Mesenchymal stem cell (in vitro differentiated cells and primary cell): ENCODE results near the gene TNFSF13.

Experiments used
- DNase-seq: peaks from one replicate; pipeline ENCODE4 v3.0.0-alpha.2; 2013
- H2AFZ ChIP-seq: one replicate; pipeline ENCODE4 v1.6.1; 2013; ENCODE audit warnings: low read depth, mild to moderate bottlenecking, control low read depth, inconsistent platforms, low read length, moderate library complexity
- H2AK5ac ChIP-seq: 2 replicates; pipeline ENCODE4 v1.6.1; 2013; ENCODE audit warnings: low read length, moderate library complexity, mild to moderate bottlenecking, inconsistent platforms; ENCODE audit not compliant: severe bottlenecking
- H2BK120ac ChIP-seq: one replicate; pipeline ENCODE4 v1.6.1; 2013; ENCODE audit warnings: low read depth, mild to moderate bottlenecking, inconsistent platforms, low read length, moderate library complexity
- H2BK12ac ChIP-seq, 2 experiments: one replicate each; pipeline ENCODE4 v1.6.1; 2013; ENCODE audit warnings: inconsistent platforms in 2 of 2, low read length in 2 of 2, mild to moderate bottlenecking in 2 of 2, moderate library complexity in 2 of 2, control low read depth in 1 of 2
- H2BK15ac ChIP-seq: one replicate; pipeline ENCODE4 v1.6.1; 2013; ENCODE audit warnings: mild to moderate bottlenecking, low read depth, inconsistent platforms; ENCODE audit not compliant: poor library complexity, severe bottlenecking
- H2BK5ac ChIP-seq: 2 replicates; pipeline ENCODE4 v1.6.1; 2013; ENCODE audit warnings: low read depth, mild to moderate bottlenecking, low read length, control low read depth, inconsistent platforms; ENCODE audit not compliant: poor library complexity, severe bottlenecking
- H3K14ac ChIP-seq, 2 experiments: one replicate each; pipeline ENCODE4 v1.6.1; 2013; ENCODE audit warnings: inconsistent platforms in 2 of 2, low read length in 2 of 2, control low read depth in 1 of 2, mild to moderate bottlenecking in 1 of 2, moderate library complexity in 1 of 2
- H3K18ac ChIP-seq, 2 experiments: one replicate each; pipeline ENCODE4 v1.6.1; 2013; ENCODE audit warnings: inconsistent platforms in 2 of 2, low read length in 2 of 2, control low read depth in 1 of 2, low read depth in 1 of 2, mild to moderate bottlenecking in 1 of 2
- H3K23ac ChIP-seq, 2 experiments: one replicate each; pipeline ENCODE4 v1.6.1; 2013; ENCODE audit warnings: inconsistent platforms in 2 of 2, low read length in 2 of 2, mild to moderate bottlenecking in 2 of 2, moderate library complexity in 2 of 2, control low read depth in 1 of 2
- H3K27ac ChIP-seq: 2 replicates; pipeline ENCODE4 v1.5.1; 2013; ENCODE audit warnings: mild to moderate bottlenecking, moderate library complexity, low read length, control low read depth, inconsistent platforms; ENCODE audit not compliant: poor library complexity, severe bottlenecking
- H3K27me3 ChIP-seq, 2 experiments: 2 replicates each; pipeline versions ENCODE4 v1.6.1 to v1.7.0; 2013; ENCODE audit warnings: low read length in 2 of 2, mild to moderate bottlenecking in 2 of 2, moderate library complexity in 2 of 2, control low read depth in 1 of 2, inconsistent platforms in 1 of 2; ENCODE audit not compliant: control insufficient read depth in 1 of 2, insufficient read depth in 1 of 2
- H3K36me3 ChIP-seq, 2 experiments: 2 replicates each; pipeline versions ENCODE4 v1.6.1 to v1.7.0; 2013; ENCODE audit warnings: low read length in 2 of 2, control low read depth in 1 of 2, inconsistent platforms in 1 of 2, low read depth in 1 of 2, mild to moderate bottlenecking in 1 of 2; ENCODE audit not compliant: insufficient read depth in 2 of 2, control insufficient read depth in 1 of 2
- H3K4ac ChIP-seq, 2 experiments: one replicate each; pipeline ENCODE4 v1.6.1; 2013; ENCODE audit warnings: inconsistent platforms in 2 of 2, low read length in 2 of 2, mild to moderate bottlenecking in 2 of 2, moderate library complexity in 2 of 2, control low read depth in 1 of 2, low read depth in 1 of 2
- H3K4me1 ChIP-seq: 2 replicates; pipeline ENCODE4 v1.6.1; 2013; ENCODE audit warnings: low read depth, low read length, control low read depth; ENCODE audit not compliant: control insufficient read depth, insufficient read depth
- H3K4me2 ChIP-seq: 2 replicates; pipeline ENCODE4 v1.6.1; 2013; ENCODE audit warnings: low read length, mild to moderate bottlenecking, inconsistent platforms; ENCODE audit not compliant: poor library complexity, severe bottlenecking
- H3K4me3 ChIP-seq, 2 experiments: 2 replicates each; pipeline versions ENCODE4 v1.5.1 to v1.7.0; 2013; ENCODE audit warnings: low read length in 2 of 2, mild to moderate bottlenecking in 2 of 2, control low read depth in 1 of 2, low read depth in 1 of 2; ENCODE audit not compliant: insufficient read depth in 1 of 2
- H3K79me1 ChIP-seq: replicated peaks from 2 replicates; pipeline ENCODE4 v1.6.1; 2013; ENCODE audit warnings: mild to moderate bottlenecking, control low read depth, low read length, inconsistent platforms; ENCODE audit not compliant: poor library complexity, severe bottlenecking
- H3K9ac ChIP-seq: 2 replicates; pipeline ENCODE4 v1.7.0; 2013; ENCODE audit warnings: mild to moderate bottlenecking, low read length, moderate library complexity
- H3K9me3 ChIP-seq: 2 replicates; pipeline ENCODE4 v1.7.0; 2013; ENCODE audit warnings: mild to moderate bottlenecking, low read length; ENCODE audit not compliant: control insufficient read depth
- H4K8ac ChIP-seq: one replicate; pipeline ENCODE4 v1.6.1; 2013; ENCODE audit warnings: inconsistent platforms, mild to moderate bottlenecking, low read length, moderate library complexity
- H4K91ac ChIP-seq: one replicate; pipeline ENCODE4 v1.6.1; 2013; ENCODE audit warnings: mild to moderate bottlenecking, low read length, inconsistent platforms
- WGBS: methylation state at CpG from one replicate; pipeline ENCODE4 v1.1.7; 2013; ENCODE audit warnings: mixed read lengths; 5-methylcytosine and 5-hydroxymethylcytosine counted together

The TNFSF13 gene

DNA sequence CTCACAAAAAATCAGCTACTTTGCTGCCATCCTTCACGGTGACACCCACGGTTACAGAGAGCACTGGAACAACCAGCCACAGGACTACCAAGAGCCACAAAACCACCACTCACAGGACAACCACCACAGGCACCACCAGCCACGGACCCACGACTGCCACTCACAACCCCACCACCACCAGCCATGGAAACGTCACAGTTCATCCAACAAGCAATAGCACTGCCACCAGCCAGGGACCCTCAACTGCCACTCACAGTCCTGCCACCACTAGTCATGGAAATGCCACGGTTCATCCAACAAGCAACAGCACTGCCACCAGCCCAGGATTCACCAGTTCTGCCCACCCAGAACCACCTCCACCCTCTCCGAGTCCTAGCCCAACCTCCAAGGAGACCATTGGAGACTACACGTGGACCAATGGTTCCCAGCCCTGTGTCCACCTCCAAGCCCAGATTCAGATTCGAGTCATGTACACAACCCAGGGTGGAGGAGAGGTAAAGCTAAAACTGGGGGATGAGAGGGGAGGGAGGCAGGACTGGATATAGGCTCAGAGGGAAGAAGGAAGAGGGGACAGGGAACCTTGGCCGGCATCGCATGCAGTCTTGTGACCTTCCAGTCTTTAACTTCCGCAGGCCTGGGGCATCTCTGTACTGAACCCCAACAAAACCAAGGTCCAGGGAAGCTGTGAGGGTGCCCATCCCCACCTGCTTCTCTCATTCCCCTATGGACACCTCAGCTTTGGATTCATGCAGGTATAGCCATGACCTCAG is 21.5 kb downstream of the TNFSF13 start:
- Histone ChIP-seq H2BK15ac (peak overlapping the region; percentile 87), H2AK5ac (no peak overlapping the region), H4K8ac (peak overlapping the region; percentile 88), H3K4me1 (peaks cover 32% of the 10 kb centered on the region), H3K9me3 (no peaks in the 10 kb centered on the region), H3K79me1 (peaks cover 11% of the 10 kb centered on the region), H3K27me3 (no peaks in the 10 kb centered on the region), H2BK5ac (no peak overlapping the region), H3K14ac (peak overlapping the region in 1 of 2 experiments; percentile 84), H3K9ac (peak overlapping the region; percentile 89), H2BK12ac (peak overlapping the region; percentile 19 to 82), H3K4me3 (peak overlapping the region in 1 of 2 experiments; percentile 80), H3K4me2 (no peak overlapping the region), H2BK120ac (peak overlapping the region; percentile 55), H4K91ac (peak overlapping the region; percentile 92), H2AFZ (no peak overlapping the region), H3K4ac (peak overlapping the region; percentile 6 to 79), H3K36me3 (peaks cover 49 to 76% of the 10 kb centered on the region in 2 experiments), H3K23ac (no peak overlapping the region), H3K18ac (peak overlapping the region; percentile 23 to 62), H3K27ac (peak overlapping the region; percentile 59)
- no peak for DNase-seq
- WGBS, result 95% methylated on average over 10 of the region's 12 CpGs

DNA sequence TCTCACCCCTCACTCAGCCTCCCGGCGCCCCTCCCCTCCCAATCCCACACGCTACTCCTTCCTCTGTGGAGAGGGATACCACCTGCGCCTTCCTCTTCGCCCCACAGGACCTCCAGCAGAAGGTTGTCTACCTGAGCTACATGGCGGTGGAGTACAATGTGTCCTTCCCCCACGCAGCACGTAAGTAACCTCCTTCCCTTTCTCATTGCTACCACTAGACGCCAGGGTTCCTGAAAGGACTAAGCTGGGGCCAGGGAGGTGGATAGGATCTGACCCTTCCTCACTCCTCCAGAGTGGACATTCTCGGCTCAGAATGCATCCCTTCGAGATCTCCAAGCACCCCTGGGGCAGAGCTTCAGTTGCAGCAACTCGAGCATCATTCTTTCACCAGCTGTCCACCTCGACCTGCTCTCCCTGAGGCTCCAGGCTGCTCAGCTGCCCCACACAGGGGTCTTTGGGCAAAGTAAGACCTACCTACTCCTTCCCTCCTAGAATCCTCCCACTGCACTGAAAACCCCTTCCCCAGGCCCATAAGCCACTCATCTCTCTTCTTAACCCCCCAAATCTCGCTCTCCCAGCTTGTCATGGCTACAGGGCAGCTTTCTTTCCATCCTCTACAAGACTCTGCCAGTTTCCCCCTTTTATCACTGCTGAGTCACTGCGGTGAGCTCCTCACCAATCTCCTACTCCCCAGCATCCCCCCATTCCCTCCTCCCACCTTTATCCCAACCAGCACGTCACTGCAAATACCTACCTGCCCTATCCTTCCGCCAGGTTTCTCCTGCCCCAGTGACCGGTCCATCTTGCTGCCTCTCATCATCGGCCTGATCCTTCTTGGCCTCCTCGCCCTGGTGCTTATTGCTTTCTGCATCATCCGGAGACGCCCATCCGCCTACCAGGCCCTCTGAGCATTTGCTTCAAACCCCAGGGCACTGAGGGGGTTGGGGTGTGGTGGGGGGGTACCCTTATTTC is 22.3 kb downstream of the TNFSF13 start:
- Histone ChIP-seq H2BK12ac (peak overlapping the region; percentile 11 to 15), H3K79me1 (peaks cover 14% of the 10 kb centered on the region), H3K18ac (no peak overlapping the region), H3K4me2 (no peak overlapping the region), H3K4me3 (peak overlapping the region in 1 of 2 experiments; percentile 80), H3K14ac (no peak overlapping the region), H3K9ac (peak overlapping the region; percentile 89), H2BK15ac (no peak overlapping the region), H2AFZ (no peak overlapping the region), H3K27me3 (no peaks in the 10 kb centered on the region), H2BK120ac (no peak overlapping the region), H3K4me1 (peaks cover 26% of the 10 kb centered on the region), H3K23ac (no peak overlapping the region), H4K8ac (peak overlapping the region; percentile 66), H4K91ac (peak overlapping the region; percentile 43), H3K27ac (no peak overlapping the region), H2AK5ac (no peak overlapping the region), H3K9me3 (no peaks in the 10 kb centered on the region), H2BK5ac (no peak overlapping the region), H3K36me3 (peaks cover 45 to 75% of the 10 kb centered on the region in 2 experiments), H3K4ac (no peak overlapping the region)
- no peak for DNase-seq
- WGBS, result 94% methylated on average over 23 of the region's 23 CpGs

DNA sequence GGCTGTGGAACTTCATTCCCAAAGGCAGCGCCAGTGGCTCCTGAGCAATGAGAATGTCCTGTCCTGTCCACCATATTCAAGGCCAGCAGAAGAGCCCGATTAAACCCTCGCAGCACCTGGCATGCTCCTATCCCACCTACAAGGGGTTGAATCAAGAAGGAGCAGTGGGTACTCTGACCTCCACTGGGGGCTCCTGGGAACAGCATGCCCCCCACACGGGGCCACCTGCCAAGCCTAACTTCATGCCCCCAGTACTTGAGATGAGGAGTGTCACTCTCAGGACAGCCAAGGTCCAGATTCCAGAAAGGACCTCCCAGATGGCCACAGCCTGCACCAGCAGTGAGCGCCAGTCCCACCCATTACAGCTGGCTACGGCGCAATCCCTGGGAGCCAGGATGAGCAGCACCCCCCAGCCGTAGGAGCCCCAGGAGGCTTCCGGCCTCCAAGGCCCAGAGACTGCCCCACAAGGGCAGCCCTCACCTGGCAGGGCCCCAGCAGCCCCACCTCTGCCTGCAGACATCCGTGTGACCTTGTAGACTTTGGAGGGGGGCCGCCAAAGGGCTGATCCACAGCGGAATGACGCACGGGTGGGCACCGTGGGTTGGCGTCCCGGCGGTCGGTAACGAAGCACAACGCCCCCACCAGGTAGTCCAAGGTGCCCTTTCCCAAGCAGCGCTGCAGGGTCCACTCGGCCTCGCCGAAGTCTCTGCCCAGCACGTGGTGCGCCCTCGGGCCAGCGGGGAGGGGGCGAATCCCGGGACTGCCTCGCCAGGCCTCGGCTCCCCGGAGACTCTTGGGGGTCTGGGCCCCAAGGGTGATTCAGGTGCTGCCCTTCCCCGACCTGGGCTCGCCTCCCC is 24.1 kb downstream of the TNFSF13 start:
- no peak overlapping the region for H3K27ac ChIP-seq
- peak overlapping the region in 1 of 2 experiments; percentile 66 for H3K23ac ChIP-seq
- H2BK120ac ChIP-seq, result peak overlapping the region; percentile 90
- peaks cover 30% of the 10 kb centered on the region for H3K4me1 ChIP-seq
- no peaks in the 10 kb centered on the region for H3K9me3 ChIP-seq
- peaks cover 19% of the 10 kb centered on the region for H3K79me1 ChIP-seq
- H3K18ac ChIP-seq, result peak overlapping the region; percentile 74 to 97
- peak overlapping the region; percentile 98 for H4K8ac ChIP-seq
- peak overlapping the region; percentile 96 for H4K91ac ChIP-seq
- H2AFZ ChIP-seq, result no peak overlapping the region
- WGBS, result 94% methylated on average over 36 of the region's 36 CpGs
- peak overlapping the region; percentile 95 for H3K9ac ChIP-seq
- H3K14ac ChIP-seq, result no peak overlapping the region
- peak overlapping the region; percentile 96 to 97 for H3K4ac ChIP-seq
- H3K27me3 ChIP-seq, result no peaks in the 10 kb centered on the region
- no peak for DNase-seq
- H2BK5ac ChIP-seq, result no peak overlapping the region
- peak overlapping the region; percentile 37 to 89 for H3K4me3 ChIP-seq
- H2BK15ac ChIP-seq, result peak overlapping the region; percentile 93
- peak overlapping the region; percentile 28 to 74 for H2BK12ac ChIP-seq
- H2AK5ac ChIP-seq, result peak overlapping the region; percentile 11
- peak overlapping the region; percentile 2 for H3K4me2 ChIP-seq
- H3K36me3 ChIP-seq, result peaks cover 40 to 71% of the 10 kb centered on the region in 2 experiments
